Astrocyte of the spinal cord (primary cell): Measurements from ENCODE around the gene SRGAP1.

Source experiments
- DNase-seq: peaks from one replicate; pipeline ENCODE4 v3.0.0; 2011; ENCODE audit warnings: low read depth, low spot score
- H3K4me3 ChIP-seq: 2 replicates; pipeline ENCODE4 v1.5.1; 2011; ENCODE audit warnings: low read depth, mild to moderate bottlenecking, low read length, moderate library complexity
- in situ Hi-C: cut with HindIII; loops from 2 replicates; pipeline ENCODE4 v1.10.0; 2017; ENCODE audit warnings: low sequenced_read_pairs
- TF ChIP-seq, protein P1 (sequence below): IDR thresholded peaks from 2 replicates; pipeline ENCODE4 v1.5.1; 2012; ENCODE audit warnings: low read depth, mild to moderate bottlenecking, low read length, inconsistent platforms

Gene SRGAP1

DNA sequence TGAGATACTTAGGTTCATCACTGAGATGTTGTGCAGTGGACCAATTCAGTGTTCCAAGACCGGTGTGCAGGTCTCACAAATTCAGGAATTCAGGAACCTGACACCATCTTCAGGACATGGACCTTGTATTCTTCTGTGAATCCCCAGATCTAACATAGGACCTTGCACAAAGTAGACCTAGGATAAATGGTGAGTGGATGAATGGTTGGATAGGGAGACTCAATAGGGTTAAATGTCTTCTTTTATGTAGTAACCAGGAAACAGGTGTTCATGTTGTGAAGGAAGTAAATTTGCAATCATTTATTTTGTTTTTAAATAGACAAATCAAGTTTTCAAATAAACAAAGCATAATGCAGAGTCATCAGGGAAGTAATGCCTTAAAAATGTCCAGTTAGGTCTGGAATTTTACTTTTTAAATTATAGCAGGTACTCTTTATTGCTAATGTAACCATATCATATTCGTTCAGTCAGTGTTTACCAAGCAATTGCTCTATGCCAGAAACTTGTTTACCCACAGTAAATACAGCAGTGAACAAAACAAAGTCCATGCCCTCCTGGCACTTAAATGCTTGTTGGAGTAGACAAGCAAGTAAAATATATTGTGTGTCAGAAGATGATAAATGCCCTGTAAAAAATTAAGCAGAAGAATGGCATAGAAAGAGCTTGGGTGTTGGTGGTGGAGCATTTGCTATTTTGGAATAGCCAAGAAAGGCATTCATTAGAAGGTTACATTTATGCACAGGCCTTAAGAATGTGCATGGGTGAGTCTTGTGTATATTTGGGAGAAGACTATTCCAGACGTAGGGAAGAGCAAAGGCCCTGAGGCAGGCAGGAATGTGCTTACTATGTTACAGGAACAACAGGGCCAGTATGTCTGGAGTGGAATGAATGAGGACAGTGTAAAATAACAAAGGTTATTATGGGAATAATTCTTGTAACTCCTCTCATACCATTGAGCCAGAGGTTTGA, 38.5 kb upstream of the SRGAP1 start:
- TF ChIP-seq, protein P1, sequence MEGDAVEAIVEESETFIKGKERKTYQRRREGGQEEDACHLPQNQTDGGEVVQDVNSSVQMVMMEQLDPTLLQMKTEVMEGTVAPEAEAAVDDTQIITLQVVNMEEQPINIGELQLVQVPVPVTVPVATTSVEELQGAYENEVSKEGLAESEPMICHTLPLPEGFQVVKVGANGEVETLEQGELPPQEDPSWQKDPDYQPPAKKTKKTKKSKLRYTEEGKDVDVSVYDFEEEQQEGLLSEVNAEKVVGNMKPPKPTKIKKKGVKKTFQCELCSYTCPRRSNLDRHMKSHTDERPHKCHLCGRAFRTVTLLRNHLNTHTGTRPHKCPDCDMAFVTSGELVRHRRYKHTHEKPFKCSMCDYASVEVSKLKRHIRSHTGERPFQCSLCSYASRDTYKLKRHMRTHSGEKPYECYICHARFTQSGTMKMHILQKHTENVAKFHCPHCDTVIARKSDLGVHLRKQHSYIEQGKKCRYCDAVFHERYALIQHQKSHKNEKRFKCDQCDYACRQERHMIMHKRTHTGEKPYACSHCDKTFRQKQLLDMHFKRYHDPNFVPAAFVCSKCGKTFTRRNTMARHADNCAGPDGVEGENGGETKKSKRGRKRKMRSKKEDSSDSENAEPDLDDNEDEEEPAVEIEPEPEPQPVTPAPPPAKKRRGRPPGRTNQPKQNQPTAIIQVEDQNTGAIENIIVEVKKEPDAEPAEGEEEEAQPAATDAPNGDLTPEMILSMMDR = no peak
- DNase-seq = no peak
- no peak overlapping the region for H3K4me3 ChIP-seq
- in situ Hi-C loops = no loop called here

DNA sequence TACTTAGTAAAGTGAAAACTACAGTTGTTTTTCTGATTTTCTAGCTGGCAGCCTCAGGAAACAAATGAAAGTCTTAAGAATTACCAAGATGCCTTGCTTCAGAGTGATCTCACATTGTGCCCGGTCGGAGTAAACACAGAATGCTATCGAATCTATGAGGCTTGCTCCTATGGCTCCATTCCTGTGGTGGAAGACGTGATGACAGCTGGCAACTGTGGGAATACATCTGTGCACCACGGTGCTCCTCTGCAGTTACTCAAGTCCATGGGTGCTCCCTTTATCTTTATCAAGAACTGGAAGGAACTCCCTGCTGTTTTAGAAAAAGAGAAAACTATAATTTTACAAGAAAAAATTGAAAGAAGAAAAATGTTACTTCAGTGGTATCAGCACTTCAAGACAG, 35.9 kb upstream of the SRGAP1 start:
- in situ Hi-C loops = no loop called here
- H3K4me3 ChIP-seq = no peak overlapping the region
- DNase-seq = no peak
- TF ChIP-seq, protein P1 = no peak

DNA sequence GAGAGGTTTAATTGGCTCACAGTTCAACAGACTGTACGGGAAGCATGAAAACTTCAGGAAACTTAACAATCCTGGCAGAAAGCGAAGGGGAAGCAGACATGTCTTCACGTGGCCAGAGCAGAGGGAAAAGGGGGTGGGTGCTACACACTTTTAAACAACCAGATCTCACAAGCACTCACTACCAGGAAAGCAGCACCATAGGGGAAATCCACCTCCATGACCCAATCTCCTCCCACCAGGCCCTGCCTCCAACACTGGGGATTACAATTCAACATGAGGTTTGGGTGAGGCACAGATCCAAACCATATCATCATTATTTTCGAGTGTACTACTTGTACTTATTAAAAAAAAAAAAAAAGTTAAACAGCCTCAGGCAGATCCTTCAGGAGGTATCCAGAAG, 34.9 kb upstream of the SRGAP1 start:
- no peak for DNase-seq
- in situ Hi-C loops = no loop called here
- no peak overlapping the region for H3K4me3 ChIP-seq
- TF ChIP-seq, protein P1 = no peak

DNA sequence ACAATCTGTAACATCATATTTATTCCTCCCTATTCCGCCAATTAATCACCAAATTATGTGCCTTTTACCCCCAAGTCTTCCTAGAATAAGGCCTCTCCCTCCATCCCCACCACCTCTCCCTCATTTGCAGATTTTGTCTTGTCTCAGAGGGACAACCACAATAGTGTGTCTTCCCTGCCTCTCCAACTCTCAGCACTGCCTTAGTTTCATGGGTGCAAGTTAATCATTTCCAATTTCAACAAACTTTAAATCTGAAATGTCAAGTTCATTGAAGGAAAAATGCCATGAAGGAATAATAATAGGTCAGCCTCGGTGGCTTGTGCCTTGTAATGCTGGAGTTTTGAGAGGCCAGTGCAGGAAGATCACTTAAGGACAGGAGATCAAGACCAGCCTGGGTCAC, 33.2 kb upstream of the SRGAP1 start:
- no peak for DNase-seq
- no peak overlapping the region for H3K4me3 ChIP-seq
- TF ChIP-seq, protein P1 = no peak
- in situ Hi-C loops = no loop called here

DNA sequence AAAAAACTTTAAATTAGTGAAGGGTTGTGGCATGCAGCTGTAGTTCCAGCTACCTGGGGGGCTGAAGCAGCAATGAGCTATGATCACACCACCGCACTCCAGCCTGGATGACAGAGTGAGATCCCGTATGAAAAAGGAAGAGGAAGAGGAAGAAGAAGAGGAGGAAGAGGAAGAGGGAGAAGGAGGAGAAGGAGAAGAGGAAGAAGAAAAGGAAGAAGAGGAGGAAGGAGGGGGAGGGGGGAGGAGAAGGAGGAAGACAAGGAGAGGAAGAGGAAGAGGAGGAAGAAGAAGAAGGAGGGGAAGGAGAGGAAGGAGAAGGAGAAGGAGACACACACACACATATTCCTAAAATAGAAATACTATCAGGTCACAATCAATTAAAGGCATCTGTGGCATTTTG, 32.7 kb upstream of the SRGAP1 start:
- H3K4me3 ChIP-seq = no peak overlapping the region

DNA sequence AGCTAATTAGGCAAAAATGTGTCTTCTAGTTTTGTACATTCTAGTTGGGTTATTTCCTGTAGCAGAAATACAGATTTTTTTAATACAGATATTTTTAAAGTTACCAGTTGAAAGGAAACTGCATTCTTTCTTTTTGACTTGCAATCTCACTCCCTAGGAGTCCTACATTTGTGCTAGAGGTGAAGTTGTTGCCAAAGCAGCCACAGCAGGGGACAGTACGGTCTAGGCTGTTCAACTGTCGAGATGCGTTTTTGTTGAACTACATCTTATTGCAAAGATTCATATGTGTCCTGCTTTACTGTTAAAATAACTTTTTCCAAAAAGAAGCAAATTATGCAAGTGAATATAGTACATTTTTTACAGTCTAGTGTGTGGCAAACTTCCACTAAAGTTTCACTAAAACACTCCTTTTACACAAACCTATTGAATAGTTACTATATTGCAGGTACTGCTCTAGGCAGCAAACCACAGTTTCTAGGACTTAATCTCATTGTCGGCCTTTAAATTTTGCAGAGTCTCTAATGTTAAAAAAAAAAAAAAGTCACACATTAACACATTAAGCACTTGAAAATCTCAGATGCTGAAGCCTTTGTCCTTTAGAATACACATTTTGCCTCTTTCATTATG, 30.2 kb upstream of the SRGAP1 start:
- peak; percentile 52 for DNase-seq
- TF ChIP-seq, protein P1 = no peak
- H3K4me3 ChIP-seq = no peak overlapping the region
- in situ Hi-C loops = no loop called here

More for the DNA sequence above, 32.7 kb upstream of the SRGAP1 start:
- TF ChIP-seq, protein P1 = no peak
- in situ Hi-C loops = no loop called here
- DNase-seq = no peak
